ENCODE data around the gene C1orf232. TPM values are rescaled to one million over a fixed set of nuclear protein-coding genes. Genes with fewer than 3 reads are reported as not detected.

Gene C1orf232
- total RNA-seq, 2 experiments from 2014 or later: not detected

DNA sequence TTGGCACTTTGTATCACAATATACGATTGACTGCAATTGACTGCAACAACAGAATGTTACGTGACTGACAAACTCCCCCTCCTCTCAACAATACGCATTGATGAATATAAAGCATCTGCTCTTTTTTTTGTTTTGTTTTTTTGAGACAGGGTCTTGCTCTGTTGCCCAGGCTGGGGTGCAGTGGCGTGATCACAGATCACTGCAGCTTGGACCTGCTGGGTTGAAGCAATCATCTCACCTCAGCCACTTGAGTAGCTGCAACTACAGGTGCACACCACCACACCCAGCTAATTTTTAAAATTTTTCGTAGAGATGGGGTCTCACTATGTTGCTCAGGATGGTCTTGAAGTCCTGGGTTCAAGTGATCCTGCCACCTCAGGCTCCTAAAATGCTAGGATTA, 44.0 kb upstream of the C1orf232 start:
- H3K4me3 ChIP-seq (ENCODE audit: low read length): no peak overlapping the region
- H3K4me1 ChIP-seq (ENCODE audit: insufficient read depth, low read length): no peaks in the 10 kb centered on the region
- ChIA-PET POLR2A (interaction anchor here (1.3 kb wide), 1 partner anchor 11 kb away, joined by 4 read pairs; no protein-coding TSS in a partner anchor), CTCF (interaction anchor here (2.5 kb wide), 1 partner anchor 21 kb away, joined by 7 read pairs; the partner anchor contains the start of gene CEP85)
- ATAC-seq (ENCODE audit: poor library complexity): no peak
- H3K27me3 ChIP-seq (ENCODE audit: control insufficient read depth in 1 of 2, insufficient read depth in 2 of 2, low read length in 2 of 2): no peaks in the 10 kb centered on the region
- Mint-ChIP-seq H3K36me3 (ENCODE audit: low read depth) (no peaks in the 10 kb centered on the region), H3K27ac (no peak overlapping the region), H3K27me3 (no peaks in the 10 kb centered on the region), H3K4me3 (no peak overlapping the region), H3K4me1 (ENCODE audit: low read depth) (no peaks in the 10 kb centered on the region), H3K9me3 (no peaks in the 10 kb centered on the region)
- intact Hi-C loops (cut with DNase I, micrococcal nuclease): no loop called here
- H3K36me3 ChIP-seq (ENCODE audit: insufficient read depth, low read length): no peaks in the 10 kb centered on the region
- TF ChIP-seq, protein P1, sequence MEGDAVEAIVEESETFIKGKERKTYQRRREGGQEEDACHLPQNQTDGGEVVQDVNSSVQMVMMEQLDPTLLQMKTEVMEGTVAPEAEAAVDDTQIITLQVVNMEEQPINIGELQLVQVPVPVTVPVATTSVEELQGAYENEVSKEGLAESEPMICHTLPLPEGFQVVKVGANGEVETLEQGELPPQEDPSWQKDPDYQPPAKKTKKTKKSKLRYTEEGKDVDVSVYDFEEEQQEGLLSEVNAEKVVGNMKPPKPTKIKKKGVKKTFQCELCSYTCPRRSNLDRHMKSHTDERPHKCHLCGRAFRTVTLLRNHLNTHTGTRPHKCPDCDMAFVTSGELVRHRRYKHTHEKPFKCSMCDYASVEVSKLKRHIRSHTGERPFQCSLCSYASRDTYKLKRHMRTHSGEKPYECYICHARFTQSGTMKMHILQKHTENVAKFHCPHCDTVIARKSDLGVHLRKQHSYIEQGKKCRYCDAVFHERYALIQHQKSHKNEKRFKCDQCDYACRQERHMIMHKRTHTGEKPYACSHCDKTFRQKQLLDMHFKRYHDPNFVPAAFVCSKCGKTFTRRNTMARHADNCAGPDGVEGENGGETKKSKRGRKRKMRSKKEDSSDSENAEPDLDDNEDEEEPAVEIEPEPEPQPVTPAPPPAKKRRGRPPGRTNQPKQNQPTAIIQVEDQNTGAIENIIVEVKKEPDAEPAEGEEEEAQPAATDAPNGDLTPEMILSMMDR (IDR thresholded peaks at IDR 0.05): no peak
- H3K9me3 ChIP-seq (ENCODE audit: control insufficient read depth in 1 of 2, insufficient read depth in 1 of 2, low read length in 2 of 2): no peaks in the 10 kb centered on the region
- H3K27ac ChIP-seq (ENCODE audit: low read depth in 1 of 2, low read length in 2 of 2): no peak overlapping the region
- no peak for DNase-seq

DNA sequence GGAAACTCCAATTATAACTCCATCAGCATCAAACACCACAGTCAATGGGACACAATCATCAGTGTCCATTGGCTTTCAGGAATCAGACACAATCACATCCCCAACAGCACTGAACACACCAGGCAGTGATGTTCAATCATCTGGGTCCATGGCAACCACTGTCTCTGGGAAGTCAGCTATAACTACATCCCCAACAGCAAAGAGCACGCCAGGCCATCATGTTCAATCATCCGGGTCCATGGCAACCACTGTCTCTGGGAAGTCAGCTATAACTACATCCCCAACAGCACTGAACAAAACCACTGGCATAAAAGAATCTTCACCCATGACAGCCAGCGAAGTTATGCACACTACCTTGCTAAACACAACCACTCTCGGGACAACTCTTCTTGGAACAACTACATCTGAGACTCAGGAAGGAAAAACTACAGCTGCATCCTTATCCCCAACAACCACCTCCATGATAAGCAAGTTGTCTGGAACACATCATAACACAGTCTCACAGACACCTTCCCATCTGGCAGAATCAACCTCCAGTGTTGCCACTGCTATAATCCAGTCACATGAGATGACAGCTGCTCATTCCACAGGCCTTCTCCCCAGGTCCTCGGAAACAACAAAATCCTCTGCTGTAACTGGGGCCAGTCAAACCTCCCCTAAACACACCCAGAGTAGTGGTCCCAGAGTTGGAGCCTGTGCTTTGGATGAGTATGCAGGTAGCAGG, 41.5 kb upstream of the C1orf232 start:
- no peaks in the 10 kb centered on the region for H3K36me3 Mint-ChIP-seq (ENCODE audit: low read depth)
- no peaks in the 10 kb centered on the region for H3K27me3 Mint-ChIP-seq
- no peak overlapping the region for H3K4me3 Mint-ChIP-seq
- H3K27ac Mint-ChIP-seq: no peak overlapping the region
- no peak for DNase-seq
- CTCF ChIA-PET: interaction anchor here (0.8 to 1.9 kb wide), 4 partner anchors 8 to 207 kb away, joined by 3 to 6 read pairs (median 6); partner anchors contain the start of genes CEP85 and ZNF593
- no peak overlapping the region for H3K4me3 ChIP-seq (ENCODE audit: low read length)
- no peaks in the 10 kb centered on the region for H3K4me1 ChIP-seq (ENCODE audit: insufficient read depth, low read length)
- POLR2A ChIA-PET: no interaction called here
- ATAC-seq (ENCODE audit: poor library complexity): no peak
- no peaks in the 10 kb centered on the region for H3K27me3 ChIP-seq (ENCODE audit: control insufficient read depth in 1 of 2, insufficient read depth in 2 of 2, low read length in 2 of 2)
- H3K9me3 ChIP-seq (ENCODE audit: control insufficient read depth in 1 of 2, insufficient read depth in 1 of 2, low read length in 2 of 2): no peaks in the 10 kb centered on the region
- no peaks in the 10 kb centered on the region for H3K9me3 Mint-ChIP-seq
- intact Hi-C loops (cut with DNase I, micrococcal nuclease): no loop called here
- H3K4me1 Mint-ChIP-seq (ENCODE audit: low read depth): no peaks in the 10 kb centered on the region
- no peak overlapping the region for H3K27ac ChIP-seq (ENCODE audit: low read depth in 1 of 2, low read length in 2 of 2)
- TF ChIP-seq, protein P1 (IDR thresholded peaks at IDR 0.05): no peak
- no peaks in the 10 kb centered on the region for H3K36me3 ChIP-seq (ENCODE audit: insufficient read depth, low read length)

DNA sequence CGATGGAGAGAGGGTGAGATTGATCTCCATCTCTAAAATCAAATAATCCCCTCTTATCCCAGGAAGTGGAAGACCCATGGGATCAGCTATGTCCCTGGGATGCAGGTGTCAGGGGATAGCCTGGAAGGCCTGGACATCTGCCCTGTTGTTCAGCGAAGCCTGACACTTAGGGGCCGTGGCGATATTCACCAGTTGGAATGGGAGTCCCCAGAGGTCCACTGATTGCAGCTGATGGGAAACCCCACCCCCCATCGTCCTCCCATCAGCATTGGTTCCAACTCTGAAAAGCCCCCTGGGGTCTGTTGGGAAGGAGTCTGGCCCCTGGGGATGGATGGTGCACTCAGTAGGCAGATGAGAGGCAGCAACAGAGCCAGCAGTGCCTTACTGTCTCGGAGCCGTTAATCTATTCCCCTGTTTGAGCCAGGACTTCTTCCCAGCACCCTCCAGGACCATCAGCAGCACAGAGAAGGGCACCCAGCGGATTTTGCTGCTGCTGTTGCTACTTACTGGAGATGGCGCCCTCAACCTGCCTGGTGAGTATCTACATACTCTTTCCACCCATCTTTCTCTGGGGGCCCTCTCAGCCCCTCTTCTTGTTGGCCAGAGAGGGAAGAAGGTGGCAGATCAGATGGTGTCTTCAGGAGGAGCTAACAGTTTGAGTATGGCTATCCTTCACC, 35.0 kb upstream of the C1orf232 start:
- no peak overlapping the region for H3K4me3 Mint-ChIP-seq
- H3K27ac Mint-ChIP-seq: no peak overlapping the region
- CTCF ChIA-PET: interaction anchor here (1.2 to 1.4 kb wide), 2 partner anchors 34 to 117 kb away, joined by 3 read pairs; partner anchors contain the start of gene ZNF593
- H3K4me3 ChIP-seq (ENCODE audit: low read length): no peak overlapping the region
- H3K36me3 Mint-ChIP-seq (ENCODE audit: low read depth): no peaks in the 10 kb centered on the region
- H3K4me1 Mint-ChIP-seq (ENCODE audit: low read depth): peaks cover 23% of the 10 kb centered on the region
- TF ChIP-seq, protein P1 (IDR thresholded peaks at IDR 0.05): no peak
- intact Hi-C loops (cut with DNase I, micrococcal nuclease): no loop called here
- no peak for ATAC-seq (ENCODE audit: poor library complexity)
- no peaks in the 10 kb centered on the region for H3K36me3 ChIP-seq (ENCODE audit: insufficient read depth, low read length)
- DNase-seq: no peak
- no peak overlapping the region for H3K27ac ChIP-seq (ENCODE audit: low read depth in 1 of 2, low read length in 2 of 2)
- H3K4me1 ChIP-seq (ENCODE audit: insufficient read depth, low read length): peaks cover 34% of the 10 kb centered on the region
- H3K27me3 ChIP-seq (ENCODE audit: control insufficient read depth in 1 of 2, insufficient read depth in 2 of 2, low read length in 2 of 2): no peaks in the 10 kb centered on the region
- H3K27me3 Mint-ChIP-seq: no peaks in the 10 kb centered on the region
- no peaks in the 10 kb centered on the region for H3K9me3 ChIP-seq (ENCODE audit: control insufficient read depth in 1 of 2, insufficient read depth in 1 of 2, low read length in 2 of 2)
- POLR2A ChIA-PET: no interaction called here
- H3K9me3 Mint-ChIP-seq: no peaks in the 10 kb centered on the region
